HG03025 (cell line): ENCODE results near the gene NLGN1.

Source experiments
- ATAC-seq: cut with Tn5 transposase; IDR thresholded peaks from one replicate; pipeline ENCODE4 v1.9.1; 2021; ENCODE audit warnings: mild to moderate bottlenecking, moderate library complexity; ENCODE audit not compliant: unreplicated experiment, low FRiP score

Gene NLGN1

DNA sequence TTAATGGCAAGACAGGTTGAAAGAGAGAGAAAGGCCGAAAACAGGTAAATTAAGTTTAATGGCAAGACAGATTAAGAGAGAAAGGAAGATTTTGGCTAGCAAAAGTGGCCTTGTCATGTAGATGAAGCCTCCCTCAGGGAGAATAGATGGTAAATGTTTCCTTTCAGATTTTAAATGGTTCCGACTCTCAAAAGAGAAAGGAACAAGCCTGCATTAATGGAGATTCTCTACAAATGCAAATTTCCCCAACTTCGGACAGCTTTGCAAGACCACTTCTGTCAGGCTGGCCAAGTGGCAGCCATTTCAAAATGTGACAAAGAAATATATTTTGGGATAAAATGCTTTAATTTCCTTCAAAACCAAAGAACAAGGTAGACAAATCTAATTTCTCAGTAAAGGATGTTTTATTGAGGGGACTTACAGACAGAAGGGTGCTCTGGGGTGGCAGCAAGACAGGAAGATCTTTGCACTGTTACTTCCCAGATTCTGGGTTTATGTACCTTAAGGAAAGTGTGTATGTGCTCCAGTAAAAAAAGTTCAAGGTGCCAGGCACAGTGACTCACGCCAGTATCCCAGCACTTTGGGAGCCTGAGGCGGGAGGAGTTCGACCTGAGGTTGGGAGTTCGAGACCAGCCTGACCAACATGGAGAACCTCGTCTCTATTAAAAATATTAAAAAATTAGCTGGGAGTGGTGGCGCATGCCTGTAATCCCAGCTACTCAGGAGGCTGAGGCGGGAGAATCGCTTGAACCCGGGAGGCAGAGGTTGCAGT, 835.3 kb downstream of the NLGN1 start:
- no peak for ATAC-seq

DNA sequence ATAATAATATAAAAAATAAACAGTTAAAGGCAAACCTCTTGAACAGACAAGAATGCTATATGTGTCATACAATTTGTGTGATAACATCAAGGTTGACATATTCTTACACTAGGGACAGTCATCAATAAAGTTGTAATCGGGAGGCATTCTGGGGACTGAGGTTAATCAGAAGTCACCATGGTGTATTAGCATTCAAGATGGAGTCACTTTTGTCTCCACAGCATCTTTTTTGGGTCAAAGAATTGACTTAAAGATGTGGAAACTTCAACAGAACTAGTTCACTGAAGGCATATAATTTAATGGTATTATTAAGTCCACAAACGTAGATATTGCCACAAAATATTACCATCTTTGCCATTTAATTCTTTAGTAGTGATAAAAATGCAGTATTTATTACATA, 836.0 kb downstream of the NLGN1 start:
- no peak for ATAC-seq

DNA sequence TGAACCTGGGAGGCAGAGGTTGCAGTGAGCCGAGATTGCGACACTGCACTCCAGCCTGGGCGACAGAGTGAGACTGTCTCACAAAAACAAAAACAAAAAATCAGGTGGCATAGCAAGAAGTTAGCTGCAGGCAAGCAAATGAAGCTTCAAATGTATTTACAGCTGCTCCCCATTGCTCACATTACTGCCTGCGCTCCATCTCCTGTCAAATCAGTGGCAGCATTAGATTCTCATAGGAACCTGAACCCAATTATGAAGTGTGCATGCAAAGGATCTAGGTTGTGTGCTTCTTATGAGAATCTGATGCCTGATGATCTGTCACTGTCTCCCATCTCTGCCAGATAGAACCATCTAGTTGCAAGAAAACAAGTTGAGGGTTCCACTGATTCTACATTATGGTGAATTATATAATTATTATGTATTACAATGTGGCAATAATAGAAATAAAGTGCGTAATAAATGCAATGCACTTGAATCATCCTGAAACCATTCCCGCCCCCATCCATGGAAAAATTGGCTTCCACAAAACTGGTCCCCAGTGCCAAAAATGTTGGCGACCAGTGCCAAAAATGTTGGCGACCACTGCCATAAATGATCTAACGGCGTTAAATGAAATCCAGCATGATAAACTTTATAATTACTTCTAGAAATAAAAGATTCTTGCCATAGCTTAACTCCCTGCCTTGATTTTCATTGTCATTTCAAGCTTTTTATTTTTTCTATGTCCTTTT, 844.9 kb downstream of the NLGN1 start:
- no peak for ATAC-seq

DNA sequence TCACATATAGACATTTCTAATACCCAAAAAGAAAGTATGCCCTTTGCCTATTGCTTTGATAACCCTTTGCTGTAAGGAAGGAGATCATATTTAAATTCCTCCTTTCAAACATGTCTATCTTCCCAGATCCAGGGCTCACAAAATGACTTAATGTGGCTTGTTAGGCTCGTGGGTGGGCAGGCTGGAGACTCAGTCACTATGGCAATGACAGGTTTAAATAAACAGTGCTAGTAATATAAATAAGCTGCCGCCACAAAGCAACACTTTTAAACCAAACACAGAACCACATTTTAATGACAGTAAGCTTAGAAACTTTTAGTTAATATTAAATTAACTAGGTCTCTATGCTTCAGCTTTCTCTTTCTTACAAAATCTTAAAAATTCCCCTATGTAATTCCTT, 845.6 kb downstream of the NLGN1 start:
- ATAC-seq: no peak

DNA sequence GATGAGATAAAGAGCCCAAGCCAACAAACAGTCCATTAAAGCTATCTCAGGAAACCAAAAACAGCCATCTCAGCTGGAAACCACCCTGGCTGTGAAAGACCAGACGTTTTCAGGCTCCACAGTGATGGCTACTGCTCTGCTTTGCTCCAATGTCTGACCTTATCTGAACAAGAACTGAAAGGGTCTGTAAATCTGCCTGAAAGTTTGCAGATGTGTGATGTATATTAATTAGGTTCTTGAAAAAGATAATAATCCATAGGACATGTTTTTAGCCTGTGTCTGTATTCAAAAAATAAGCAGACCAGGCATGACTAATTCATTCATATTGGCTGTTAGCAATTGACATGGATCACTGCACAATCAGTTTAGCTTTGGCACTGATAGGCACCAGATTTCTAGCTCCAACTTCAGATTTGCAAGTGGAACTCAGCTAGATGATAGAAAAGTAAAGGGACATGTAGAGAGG, 850.2 kb downstream of the NLGN1 start:
- no peak for ATAC-seq

DNA sequence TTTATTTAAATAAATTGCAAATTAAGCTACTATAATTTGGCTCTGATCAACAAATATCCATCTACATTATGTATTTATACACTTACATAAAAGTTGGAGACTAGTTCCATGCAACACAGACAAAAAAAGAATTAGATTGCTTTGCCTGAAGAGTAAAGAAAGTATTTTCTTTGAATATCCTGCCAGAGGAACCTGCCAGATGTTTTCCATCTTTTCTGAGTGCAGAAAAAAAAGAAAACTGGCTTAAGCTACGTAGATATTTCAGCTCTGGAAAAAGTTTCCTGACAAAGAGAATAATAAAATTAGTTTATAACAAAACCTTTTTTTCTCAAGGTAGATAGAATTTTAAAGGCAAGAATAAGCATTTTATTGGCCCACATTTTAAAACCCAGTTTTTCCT, 854.1 kb downstream of the NLGN1 start:
- ATAC-seq: no peak

DNA sequence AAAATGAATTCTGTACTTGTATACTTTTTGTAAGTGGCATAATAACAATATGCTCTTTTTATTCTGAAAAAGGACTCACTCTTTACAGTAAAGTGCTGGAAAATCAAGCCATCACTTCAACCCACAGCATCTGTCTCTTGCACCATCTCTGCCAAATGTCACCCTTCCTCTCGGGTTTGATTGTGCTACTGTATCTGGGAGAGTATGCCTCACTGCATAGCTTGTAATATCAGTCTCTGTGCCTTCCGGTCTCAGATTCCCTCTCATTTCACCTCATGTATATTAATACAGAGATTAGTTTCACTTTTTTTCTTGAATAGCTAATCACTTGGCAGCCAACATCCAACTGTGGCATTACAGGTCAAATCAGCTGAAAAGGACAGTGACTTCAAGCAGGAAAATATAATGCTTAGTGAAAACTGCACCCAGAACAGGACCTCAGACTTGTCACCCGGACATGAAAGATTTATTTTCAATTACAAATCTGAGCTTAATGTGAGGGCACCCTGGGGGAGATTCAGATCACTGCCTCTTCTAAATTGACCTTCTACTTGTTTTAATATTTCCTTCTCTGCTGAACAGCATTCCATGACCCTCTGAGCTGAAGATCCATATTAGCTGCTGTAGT, 855.8 kb downstream of the NLGN1 start:
- ATAC-seq: no peak

DNA sequence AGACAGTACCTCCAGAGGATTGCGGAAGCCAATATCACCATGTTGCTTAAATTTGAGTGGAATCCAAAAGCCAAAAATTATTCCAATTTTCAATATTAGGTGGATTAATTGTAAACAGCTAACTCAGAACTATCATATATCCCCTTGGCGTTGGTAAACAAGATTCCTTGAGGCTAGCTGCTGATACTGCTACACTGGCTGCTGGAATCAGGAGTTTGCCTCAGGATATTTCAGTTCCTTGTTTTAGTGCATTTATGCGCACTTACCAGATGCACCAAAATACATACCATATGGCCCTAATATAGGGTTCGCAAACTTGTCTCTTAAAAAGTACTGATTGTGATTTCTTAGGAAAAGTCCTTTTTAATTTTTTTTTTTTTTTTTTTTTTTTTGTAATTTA, 856.4 kb downstream of the NLGN1 start:
- ATAC-seq: no peak

DNA sequence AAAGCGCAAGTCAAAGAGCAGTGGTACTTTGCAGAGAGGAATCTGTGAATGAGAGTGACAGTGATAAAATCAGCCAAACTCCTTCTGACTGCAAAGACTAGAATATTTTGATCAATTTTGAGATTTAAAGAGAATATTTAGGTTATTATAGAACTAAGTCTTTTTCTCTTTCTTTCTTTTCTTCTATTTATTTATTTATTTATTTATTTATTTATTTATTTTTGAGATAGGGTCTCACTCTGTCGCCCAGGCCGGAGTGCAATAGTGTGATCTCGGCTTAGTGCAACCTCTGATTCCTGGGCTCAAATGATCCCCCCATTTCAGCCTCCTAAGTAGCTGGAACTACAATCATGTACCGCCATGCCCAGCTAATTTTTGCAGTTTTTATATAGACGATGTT, 857.9 kb downstream of the NLGN1 start:
- ATAC-seq: no peak

DNA sequence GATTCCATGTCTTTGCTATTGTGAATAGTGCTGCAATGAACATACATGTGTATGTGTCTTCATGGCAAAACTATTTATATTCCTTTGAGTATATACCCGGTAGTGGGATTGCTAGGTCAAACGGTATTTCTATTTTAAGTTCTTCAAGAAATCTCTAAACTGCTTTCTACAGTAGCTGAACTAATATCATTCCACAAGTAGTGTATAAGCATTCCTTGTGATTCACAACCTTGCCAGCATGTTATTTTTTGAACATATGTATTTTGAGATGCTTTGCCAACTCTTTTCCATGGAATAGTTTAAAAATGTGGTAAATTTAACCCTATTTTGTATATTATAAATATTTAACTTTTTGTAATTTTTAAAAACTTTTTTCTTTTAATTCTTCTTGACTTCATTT, 868.9 kb downstream of the NLGN1 start:
- ATAC-seq: no peak

DNA sequence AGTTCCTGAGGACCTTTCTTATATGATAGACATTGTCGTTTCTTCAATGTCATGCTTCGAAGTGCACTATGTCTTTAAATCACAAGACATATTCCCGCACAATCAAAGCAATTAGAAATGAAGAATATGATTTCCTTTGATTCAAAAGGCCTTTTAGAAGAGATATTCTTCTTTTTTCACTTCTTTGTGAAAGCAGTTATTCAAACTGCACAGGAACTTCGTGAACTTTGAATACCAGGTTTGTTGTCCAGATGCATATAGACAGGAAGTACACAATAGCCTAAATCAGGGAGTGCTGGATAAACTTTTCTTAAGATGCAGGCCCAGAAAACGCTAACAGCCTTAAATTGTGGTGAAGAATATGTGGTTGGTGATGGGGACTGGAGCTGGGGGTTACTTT, 870.5 kb downstream of the NLGN1 start:
- no peak for ATAC-seq

DNA sequence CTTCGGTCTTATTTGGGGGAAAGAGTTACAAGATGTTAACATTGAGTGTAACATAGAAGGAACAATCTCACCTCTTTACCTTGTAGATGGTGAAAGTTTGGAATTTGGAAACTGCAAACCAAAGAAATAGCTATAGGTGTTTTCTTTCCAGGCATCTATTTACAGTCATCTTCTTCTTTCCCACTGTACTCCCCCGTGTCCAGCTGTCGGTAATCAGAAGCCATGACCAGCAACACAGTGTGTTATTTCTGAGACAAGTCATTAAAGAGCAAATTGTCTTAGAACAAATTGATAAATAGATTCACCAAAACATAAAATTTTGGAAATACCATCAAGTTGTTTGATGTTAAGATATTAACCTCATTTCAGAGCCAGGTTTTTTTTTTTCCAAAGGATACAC, 871.0 kb downstream of the NLGN1 start:
- ATAC-seq: no peak

DNA sequence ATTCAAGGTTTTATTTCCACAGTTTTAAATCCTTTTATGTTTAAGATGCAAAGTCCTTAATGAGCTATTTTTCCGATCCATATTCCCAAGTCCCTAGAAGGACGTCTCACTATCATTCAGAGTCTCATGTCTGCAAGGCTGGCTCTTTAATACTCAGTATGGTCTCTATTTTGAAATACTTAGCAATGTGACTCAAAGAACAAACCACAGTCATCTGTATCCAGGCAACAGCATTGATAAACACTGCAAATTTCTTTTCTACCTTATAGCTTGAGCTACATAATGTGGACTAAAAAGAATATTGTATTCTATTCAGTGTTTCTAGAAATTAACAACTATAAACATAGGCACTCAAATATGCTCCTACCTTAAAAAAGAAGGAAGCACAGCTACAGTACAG, 873.3 kb downstream of the NLGN1 start:
- no peak for ATAC-seq

DNA sequence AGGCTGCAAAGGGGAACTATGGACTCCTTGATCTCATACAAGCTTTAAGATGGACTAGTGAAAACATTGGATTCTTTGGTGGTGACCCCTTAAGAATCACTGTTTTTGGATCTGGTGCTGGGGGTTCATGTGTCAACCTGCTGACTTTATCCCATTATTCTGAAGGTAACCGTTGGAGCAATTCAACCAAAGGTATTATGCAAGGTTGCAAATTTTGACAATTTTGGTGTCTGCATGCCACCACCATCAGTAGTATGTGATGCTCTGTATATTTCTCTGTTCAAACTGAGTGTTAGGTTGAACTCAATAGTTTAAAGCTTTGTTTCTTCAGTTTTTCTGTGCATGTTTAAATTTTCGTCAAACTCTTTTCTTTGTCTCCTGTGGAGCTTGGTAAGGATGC, 877.8 kb downstream of the NLGN1 start:
- ATAC-seq: no peak

DNA sequence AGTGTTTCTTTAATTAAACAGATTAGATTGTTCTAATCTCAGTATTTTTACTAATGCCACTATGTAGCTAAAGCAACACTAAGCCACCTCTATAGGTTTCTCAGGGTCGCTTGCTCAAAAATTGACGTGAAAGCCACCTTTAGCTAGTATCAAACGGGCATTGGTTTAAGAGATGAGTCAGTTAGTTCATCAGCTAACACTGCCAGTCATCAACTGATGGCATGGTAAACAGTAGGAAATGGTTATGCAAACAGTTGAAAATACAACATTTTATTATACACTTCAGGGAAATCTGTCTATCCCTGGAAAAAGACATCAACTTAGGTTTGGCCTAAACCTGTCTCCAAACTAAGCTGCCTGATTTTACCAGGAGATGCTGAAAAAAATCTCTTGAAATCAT, 879.3 kb downstream of the NLGN1 start:
- no peak for ATAC-seq

DNA sequence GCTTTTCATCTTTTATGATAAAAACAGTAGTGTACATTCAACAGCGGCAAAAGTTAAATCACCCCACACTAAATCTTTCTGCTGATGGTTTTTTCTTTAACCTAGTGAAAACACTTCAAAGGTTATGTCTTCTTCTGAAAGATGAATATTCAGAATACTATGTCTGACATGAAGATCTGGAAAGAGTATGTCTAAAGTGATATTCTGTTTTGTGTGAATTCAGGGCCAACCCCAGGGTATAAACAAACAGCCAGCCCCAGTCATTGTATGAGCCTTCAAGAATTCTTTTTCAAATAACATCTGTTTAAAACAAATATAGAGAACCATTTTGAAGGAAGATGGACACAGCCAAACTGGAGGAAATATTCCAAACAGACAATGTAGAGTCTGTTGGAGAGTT, 880.5 kb downstream of the NLGN1 start:
- no peak for ATAC-seq

DNA sequence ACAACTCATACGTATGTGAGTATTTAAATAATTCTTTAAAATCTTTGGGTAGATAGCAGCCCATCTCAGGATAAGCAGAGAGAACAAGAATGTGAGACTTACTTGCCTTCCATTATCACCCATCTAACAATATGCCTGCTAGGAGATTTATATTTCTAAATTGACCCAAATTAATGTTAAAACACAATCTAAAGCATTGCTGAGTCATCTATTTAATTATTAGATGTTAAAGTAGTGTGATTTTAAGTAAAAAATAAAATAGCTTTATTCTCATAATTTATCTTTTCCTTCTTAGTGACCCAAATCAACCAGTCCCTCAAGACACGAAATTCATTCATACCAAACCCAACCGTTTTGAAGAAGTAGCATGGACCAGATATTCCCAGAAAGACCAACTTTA, 882.6 kb downstream of the NLGN1 start:
- no peak for ATAC-seq

DNA sequence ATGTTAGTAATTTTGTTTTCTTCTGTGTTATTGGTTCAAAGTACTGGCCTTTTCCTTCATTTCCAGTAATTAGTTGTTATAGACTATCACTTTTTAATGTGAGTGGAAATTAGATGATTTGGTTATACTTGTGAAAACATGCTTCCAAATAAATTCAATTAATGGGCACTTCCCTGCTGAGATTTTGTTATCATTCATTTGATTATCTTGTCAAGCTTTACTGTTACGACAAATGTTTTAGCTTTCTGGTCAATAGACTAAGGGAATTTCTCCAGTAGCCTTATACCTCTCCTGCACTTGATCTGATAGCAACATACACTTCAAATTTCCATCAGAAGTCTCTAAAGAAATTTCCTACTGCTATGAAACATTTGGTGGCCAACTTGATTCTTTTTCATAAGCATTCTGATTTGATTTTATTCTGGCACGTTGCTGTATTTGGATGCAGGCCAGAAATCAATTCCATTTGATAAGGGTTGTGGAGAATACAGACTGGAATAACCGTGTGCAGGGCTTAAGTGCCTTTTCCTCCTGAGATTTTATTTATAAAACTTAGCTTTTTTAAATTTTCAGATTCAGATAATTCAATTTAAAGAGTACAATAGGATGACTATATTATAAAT, 887.8 kb downstream of the NLGN1 start:
- no peak for ATAC-seq

DNA sequence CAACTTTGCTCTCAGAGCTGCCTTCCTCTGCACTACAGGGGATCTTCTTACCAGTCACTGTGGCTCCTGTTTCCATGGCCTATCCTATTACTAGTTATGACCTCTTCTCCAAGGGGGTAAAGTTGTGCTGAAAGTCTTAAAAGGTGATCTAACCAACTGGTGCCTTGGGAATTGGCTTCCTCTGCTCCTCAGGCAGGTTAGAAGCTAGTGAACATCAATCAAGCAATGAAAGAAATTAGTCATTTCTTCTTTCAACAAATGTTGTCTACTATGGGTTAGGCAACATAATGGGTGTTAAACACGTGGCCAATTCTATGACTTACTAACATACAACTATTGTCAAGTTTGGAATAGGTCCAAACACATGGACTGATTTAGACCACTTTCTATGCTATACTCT, 890.2 kb downstream of the NLGN1 start:
- ATAC-seq: no peak

DNA sequence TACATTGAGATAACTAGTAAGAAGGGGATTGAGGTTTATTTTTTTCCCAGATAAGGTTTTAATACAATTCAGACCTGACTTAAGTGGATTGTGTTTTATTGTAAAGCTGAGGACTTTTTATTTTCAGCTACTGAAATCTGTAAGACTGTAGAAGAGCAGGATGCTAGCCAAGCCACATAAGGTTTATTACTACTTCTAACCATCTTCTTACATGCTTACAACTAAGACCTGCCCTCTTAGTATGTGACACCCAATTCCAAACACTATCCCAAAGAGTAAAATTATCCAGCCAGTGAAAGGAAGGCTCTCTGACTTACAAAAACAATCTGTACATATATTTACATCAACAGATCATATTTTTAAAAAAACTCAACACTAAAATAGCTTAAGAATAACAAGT, 897.1 kb downstream of the NLGN1 start:
- ATAC-seq: no peak
